ENCODE results near the gene ZFYVE16.

ZFYVE16 gene

DNA sequence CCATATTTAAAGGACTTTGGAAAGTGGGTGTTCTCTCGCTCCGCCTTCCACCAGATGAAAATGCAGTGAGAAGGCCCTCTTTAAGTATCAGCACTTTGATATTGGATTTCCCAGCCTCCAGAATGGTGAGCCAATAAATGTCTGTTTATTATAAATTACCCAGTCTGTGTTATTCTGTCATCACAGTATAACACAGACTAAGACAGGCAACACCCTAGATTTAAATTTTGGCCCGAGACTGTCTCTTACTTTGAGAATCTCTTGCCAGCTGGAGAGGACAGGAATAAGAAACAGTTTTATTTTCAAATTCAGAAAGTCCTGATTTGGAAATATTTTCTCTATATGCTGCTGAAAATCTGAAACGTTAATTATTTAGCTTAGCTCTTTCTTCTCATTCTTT, 101.5 kb downstream of the ZFYVE16 start:
- TF ChIP-seq, protein P1, sequence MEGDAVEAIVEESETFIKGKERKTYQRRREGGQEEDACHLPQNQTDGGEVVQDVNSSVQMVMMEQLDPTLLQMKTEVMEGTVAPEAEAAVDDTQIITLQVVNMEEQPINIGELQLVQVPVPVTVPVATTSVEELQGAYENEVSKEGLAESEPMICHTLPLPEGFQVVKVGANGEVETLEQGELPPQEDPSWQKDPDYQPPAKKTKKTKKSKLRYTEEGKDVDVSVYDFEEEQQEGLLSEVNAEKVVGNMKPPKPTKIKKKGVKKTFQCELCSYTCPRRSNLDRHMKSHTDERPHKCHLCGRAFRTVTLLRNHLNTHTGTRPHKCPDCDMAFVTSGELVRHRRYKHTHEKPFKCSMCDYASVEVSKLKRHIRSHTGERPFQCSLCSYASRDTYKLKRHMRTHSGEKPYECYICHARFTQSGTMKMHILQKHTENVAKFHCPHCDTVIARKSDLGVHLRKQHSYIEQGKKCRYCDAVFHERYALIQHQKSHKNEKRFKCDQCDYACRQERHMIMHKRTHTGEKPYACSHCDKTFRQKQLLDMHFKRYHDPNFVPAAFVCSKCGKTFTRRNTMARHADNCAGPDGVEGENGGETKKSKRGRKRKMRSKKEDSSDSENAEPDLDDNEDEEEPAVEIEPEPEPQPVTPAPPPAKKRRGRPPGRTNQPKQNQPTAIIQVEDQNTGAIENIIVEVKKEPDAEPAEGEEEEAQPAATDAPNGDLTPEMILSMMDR (IDR thresholded peaks at IDR 0.05; ENCODE audit: low read depth, low read length) = no peak
- no peak overlapping the region for H3K4me3 ChIP-seq (ENCODE audit: low read depth, low read length)

- TF ChIP-seq, protein P1 (IDR thresholded peaks at IDR 0.05; ENCODE audit: low read depth, low read length) = no peak
- no peak overlapping the region for H3K4me3 ChIP-seq (ENCODE audit: low read depth, low read length)
These were observed 109.0 kb downstream of the ZFYVE16 start for GRCh38 chr5:80516826-80517225.
